ACC112 (cell line): ENCODE data around the gene RALGPS2.

ENCODE experiments used
- H2AFZ ChIP-seq: fragments of 200-600 bp; sonication (generic); one replicate; pipeline ENCODE4 v1.6.0; 2017; ENCODE audit warnings: antibody characterized with exemption, low read length; ENCODE audit not compliant: unreplicated experiment
- H3K27ac ChIP-seq: fragments of 200-600 bp; sonication (generic); 2 replicates; pipeline ENCODE4 v1.5.1; 2014; ENCODE audit warnings: low read depth, mild to moderate bottlenecking, antibody characterized with exemption, low read length, moderate library complexity
- H3K27me3 ChIP-seq: fragments of 200-600 bp; sonication (generic); 2 replicates; pipeline ENCODE4 v1.6.1; 2014; ENCODE audit warnings: mild to moderate bottlenecking, antibody characterized with exemption, low read length, moderate library complexity, mixed read lengths; ENCODE audit not compliant: insufficient read depth
- H3K36me3 ChIP-seq: fragments of 200-600 bp; sonication (generic); 2 replicates; pipeline ENCODE4 v1.6.1; 2016; ENCODE audit warnings: mild to moderate bottlenecking, antibody characterized with exemption, low read length, moderate library complexity, mixed read lengths; ENCODE audit not compliant: insufficient read depth
- H3K4me1 ChIP-seq: fragments of 200-600 bp; sonication (generic); one replicate; pipeline ENCODE4 v1.6.1; 2016; ENCODE audit warnings: low read length, mixed read lengths; ENCODE audit not compliant: insufficient read depth, unreplicated experiment, control insufficient read depth
- H3K4me3 ChIP-seq: fragments of 200-600 bp; sonication (generic); 2 replicates; pipeline ENCODE4 v1.5.1; 2014; ENCODE audit warnings: mild to moderate bottlenecking, low read depth, low read length
- H3K79me2 ChIP-seq: fragments of 200-600 bp; sonication (generic); one replicate; pipeline ENCODE4 v1.6.0; 2016; ENCODE audit warnings: low read length; ENCODE audit not compliant: control insufficient read depth, unreplicated experiment, insufficient read depth

The RALGPS2 gene

DNA sequence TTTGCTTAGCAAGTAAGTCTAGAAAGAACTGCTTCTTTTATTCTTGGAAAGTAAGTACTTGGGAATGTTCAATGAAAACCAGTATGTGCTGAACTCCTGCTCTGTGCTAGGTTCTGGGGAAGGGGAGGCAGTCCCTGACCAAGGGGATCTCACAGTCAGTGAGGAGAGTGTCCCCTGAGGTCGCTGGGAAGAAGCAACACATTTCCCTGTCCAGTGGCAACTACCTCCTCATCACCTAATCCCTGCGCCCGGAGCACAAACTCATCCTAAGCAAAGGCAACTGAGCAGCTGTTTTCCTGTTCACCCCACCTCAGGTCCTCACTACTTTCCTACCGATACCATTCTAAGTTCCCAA lies 207.5 kb downstream of the RALGPS2 start:
- Histone ChIP-seq H3K4me3 (no peak overlapping the region), H3K27me3 (no peaks in the 10 kb centered on the region), H3K79me2 (no peaks in the 10 kb centered on the region), H3K27ac (peak overlapping the region; percentile 87), H3K4me1 (peaks cover 13% of the 10 kb centered on the region), H3K36me3 (no peaks in the 10 kb centered on the region), H2AFZ (no peak overlapping the region)

DNA sequence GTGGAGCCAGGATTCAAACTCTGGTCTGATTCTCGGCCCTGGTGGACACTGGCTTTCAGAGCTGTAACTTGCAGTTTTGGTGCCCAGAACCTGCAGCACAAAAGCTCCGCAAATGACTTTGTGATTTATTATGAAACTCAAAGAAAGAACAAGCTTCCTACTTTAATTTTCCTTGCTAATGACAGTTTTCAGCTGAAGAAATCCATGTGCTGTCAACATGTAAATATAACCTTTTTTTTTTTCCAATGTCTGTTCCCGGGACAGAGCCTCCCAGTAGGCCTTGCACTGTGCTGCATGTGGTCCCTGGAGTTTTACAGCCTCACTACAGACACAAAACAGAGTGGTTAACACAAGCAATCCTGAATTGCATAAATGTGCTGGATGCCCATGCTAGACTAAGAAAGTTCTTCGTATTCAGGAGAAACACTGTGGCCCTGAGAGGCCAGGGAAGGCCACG lies 208.1 kb downstream of the RALGPS2 start:
- H3K27me3 ChIP-seq = no peaks in the 10 kb centered on the region
- H3K4me1 ChIP-seq = peaks cover 13% of the 10 kb centered on the region
- H3K36me3 ChIP-seq = no peaks in the 10 kb centered on the region
- peak overlapping the region; percentile 87 for H3K27ac ChIP-seq
- H2AFZ ChIP-seq = no peak overlapping the region
- no peaks in the 10 kb centered on the region for H3K79me2 ChIP-seq
- H3K4me3 ChIP-seq = no peak overlapping the region

DNA sequence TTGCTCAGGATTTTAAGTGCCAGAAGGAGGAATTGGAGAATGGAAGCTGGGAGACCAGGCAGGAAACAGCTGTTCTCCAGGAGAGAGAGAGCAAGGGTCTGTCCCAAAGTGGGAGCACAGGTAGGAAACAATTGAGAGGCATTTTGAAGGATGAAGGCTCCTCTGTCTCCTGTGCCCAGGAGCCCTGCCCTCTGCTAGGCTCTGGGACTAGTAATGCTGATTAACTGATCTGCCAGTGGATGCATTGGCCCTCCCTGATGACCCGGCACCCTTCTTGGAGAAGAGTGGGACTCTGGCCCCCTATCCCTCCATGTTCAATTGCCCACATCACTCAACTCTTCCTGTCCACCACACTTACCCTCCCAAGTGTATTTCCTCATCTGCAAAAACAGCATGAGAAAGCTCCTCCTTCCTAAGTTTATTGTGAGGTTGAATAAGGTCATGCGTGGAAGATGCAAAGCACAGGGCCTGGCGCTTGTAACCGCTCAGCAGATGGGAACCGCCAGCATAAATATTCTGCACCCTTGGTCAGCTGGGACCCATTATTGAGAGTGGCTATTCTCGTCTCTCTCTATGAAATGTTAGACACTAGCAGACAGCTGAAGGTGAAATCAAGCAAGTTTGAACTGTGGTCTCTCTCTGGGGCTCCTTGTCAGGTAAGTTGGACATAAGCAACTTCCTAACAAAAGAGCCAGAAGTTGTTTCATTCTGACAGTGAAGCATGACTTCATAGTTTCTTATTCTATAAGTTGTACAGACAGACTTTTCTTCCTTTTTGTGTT lies 208.9 kb downstream of the RALGPS2 start:
- no peaks in the 10 kb centered on the region for H3K27me3 ChIP-seq
- H3K79me2 ChIP-seq = no peaks in the 10 kb centered on the region
- H3K27ac ChIP-seq = no peak overlapping the region
- peaks cover 13% of the 10 kb centered on the region for H3K4me1 ChIP-seq
- H2AFZ ChIP-seq = no peak overlapping the region
- no peak overlapping the region for H3K4me3 ChIP-seq
- H3K36me3 ChIP-seq = no peaks in the 10 kb centered on the region

DNA sequence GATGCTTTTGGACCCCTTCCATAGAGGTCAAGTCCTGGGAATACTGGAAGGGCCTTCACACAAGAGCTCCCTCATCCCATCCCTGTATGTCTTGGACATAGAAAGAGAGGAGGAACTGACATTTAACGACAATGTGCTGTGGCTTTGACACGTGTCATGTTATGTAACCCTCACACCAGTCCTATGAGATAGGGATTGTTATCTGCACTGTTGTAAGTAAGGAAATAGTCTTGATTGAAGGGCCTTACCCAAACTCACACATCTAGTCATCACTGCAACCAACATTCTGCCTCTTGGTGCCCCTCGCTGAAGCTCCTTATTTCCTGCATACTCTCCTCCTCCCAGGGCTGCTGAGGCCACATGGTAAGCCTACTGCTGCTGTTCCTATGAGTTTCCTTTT lies 209.5 kb downstream of the RALGPS2 start:
- Histone ChIP-seq H3K4me3 (no peak overlapping the region), H2AFZ (no peak overlapping the region), H3K4me1 (peaks cover 13% of the 10 kb centered on the region), H3K36me3 (no peaks in the 10 kb centered on the region), H3K27ac (no peak overlapping the region), H3K27me3 (no peaks in the 10 kb centered on the region), H3K79me2 (no peaks in the 10 kb centered on the region)

DNA sequence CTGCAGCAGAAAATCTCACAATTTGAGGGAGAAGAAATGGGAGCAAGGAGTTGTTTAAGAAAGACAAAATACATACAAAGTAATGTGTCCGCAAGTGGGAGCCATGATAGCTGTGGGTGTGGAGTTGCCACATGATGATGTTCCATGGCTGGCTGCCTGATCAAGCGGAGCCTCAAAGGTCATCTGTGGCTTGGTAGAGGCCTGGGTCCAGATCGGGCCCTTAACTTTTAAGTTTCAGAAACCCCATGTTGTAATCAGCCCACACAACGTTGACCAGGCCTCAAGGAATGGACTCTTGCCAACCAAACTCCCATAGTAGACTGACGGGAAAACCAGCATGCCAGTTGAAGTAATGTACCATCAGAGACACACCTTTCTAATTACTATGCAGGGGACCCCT lies 210.6 kb downstream of the RALGPS2 start:
- H3K36me3 ChIP-seq = no peaks in the 10 kb centered on the region

DNA sequence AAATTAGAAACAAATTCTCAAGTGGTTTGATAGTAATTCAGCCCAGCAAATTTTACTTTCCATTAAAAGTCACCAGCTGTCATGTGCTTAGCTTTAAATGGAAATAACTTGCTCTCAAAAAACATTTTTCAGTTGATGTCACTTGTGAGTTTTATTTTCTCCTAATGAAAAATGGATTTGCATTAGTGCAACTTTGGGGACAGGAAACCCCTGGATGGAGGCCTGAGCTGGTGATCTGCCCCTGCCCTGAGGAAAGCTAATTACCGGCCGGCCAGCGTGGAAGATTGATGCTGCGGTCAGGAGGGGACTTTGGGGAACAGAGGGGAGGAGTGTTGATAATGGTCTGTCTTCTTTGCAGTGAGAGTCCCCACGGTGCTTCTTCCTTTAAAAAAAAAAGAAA lies 212.7 kb downstream of the RALGPS2 start:
- Histone ChIP-seq H3K79me2 (no peaks in the 10 kb centered on the region), H3K36me3 (no peaks in the 10 kb centered on the region), H3K27ac (no peak overlapping the region), H3K4me3 (no peak overlapping the region), H3K4me1 (peaks cover 3% of the 10 kb centered on the region), H3K27me3 (no peaks in the 10 kb centered on the region), H2AFZ (no peak overlapping the region)

More for the DNA sequence above, 210.6 kb downstream of the RALGPS2 start:
- Histone ChIP-seq H3K79me2 (no peaks in the 10 kb centered on the region), H3K4me3 (no peak overlapping the region), H2AFZ (no peak overlapping the region), H3K27ac (no peak overlapping the region), H3K27me3 (no peaks in the 10 kb centered on the region), H3K4me1 (peaks cover 13% of the 10 kb centered on the region)

DNA sequence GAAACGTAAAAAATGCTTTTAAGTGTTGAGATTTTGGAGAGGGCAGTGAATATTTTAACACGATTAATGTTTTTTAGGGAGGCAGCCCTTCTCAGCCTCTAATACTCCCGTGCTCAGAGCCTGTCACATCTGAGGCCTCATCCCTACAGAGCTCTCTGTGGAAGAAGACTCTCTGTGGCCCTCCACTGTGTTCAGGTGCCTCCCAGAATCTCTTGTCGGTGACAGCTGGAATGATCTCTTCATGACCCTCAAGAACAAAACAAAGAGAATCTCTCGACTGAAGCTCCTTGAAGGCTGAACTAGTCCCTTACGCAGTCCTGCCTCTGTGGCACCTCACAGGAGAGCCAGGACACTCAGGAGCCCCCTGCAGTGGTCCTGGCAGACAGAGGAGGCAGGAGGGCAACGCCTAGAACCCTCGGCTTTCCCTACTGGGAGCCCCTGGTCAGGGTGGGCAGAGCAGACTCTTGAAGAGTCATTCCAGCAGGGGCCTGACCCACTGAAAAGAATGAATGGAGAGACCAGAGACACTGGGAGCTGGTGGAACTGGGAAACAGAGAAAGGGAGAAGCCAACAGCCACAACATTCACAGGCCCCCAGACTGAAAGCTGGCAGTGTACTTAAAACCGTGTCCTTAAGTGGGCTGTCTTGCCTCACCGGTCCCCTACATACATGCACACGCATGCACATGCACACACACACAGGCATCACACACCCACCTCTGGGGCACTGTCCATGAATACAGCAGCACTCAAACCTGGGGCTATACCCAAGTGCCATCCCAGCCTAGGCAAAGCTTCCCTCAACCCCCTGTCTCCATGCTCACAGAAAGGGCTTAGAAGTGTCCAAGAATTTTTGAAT lies 213.3 kb downstream of the RALGPS2 start:
- H3K79me2 ChIP-seq = no peaks in the 10 kb centered on the region
- no peak overlapping the region for H3K4me3 ChIP-seq
- peaks cover 6% of the 10 kb centered on the region for H3K4me1 ChIP-seq
- no peaks in the 10 kb centered on the region for H3K27me3 ChIP-seq
- H2AFZ ChIP-seq = no peak overlapping the region
- H3K36me3 ChIP-seq = no peaks in the 10 kb centered on the region
- H3K27ac ChIP-seq = no peak overlapping the region

DNA sequence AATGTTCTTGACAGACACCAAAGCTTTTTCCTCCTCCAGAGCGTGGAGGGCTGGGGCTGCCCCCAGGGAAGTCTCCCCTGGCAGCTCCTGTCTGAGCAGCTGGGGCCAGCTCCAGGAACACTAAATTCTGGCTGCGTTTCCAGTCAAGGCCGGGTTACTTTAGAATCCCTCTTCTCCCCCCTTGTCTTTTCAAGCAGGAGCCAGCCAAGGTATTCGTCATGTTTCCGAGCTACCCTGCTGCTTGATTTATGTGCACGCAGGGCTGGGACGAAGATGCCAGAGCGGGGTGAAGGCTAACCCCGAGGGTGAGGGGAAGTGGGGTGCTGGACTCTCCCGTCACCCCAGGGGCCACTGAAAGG lies 213.9 kb downstream of the RALGPS2 start:
- Histone ChIP-seq H3K36me3 (no peaks in the 10 kb centered on the region), H3K79me2 (no peaks in the 10 kb centered on the region), H3K4me1 (peaks cover 6% of the 10 kb centered on the region), H3K27ac (no peak overlapping the region), H2AFZ (no peak overlapping the region), H3K4me3 (no peak overlapping the region), H3K27me3 (no peaks in the 10 kb centered on the region)

DNA sequence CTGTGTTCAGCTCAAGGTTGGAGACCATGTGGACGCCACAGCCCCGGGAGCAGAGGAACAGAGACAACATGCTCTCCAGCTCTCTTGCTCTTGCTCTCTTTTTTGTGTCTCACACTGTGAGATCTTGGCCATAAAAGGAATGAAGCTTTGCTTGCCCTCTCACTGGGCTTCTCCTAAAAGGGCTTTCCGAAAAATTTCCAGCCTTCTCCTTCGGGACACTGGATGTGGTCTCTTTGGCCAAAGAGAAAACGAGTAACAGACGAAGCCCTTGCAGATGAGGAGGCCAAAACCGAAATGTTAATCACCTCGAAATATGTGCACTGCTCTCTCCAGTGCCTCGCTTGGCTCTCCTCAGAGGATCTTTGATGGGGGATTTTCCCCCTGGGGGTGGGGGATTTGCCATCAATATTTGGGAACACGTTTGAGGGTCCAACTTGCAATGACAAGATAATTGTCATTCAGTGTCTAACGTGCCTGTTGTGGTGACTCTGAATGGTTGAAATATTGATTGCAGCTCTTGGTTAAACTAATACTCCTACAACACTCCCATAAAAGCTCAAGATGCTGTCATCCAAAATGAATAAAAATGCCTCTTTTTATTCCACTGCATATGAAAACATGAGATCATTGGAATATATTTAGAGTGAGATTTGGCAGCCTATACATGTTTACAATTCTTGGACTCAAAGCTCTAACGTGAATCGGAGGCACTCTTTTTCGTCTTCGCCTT lies 214.5 kb downstream of the RALGPS2 start:
- H3K4me3 ChIP-seq = no peak overlapping the region
- H3K4me1 ChIP-seq = peaks cover 6% of the 10 kb centered on the region
- H2AFZ ChIP-seq = no peak overlapping the region

DNA sequence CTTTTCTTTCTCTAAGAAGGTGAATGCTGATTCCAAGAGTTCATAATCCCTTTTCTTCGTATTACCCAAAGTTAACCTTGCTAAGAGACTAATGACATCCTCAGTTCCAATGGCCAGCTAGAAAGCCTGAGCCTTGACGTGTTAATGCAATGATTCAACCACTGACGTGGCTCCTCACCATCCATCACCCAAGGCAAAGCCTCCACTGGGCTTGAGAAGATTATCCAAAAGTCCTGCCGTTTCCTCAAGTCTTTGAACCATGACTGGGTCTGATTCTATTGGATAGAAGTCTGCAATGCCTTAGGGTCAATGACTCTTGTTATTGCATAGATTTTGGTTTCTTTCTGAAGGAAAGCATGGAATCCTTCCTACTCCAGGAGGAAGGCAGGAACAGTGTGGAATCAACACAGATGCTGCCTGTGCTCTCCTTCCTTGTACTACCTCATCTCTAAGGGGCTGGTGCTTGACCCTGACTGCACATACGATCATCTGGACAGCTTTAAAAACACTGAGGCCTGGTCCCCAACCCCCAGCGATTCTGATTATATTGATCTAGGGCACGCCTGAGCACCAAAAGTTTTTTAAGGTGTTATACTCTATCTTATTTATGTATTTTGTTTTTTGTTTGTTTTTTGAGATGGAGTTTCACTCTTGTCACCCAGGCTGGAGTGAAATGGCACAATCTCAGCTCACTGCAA lies 215.2 kb downstream of the RALGPS2 start:
- Histone ChIP-seq H2AFZ (no peak overlapping the region), H3K36me3 (no peaks in the 10 kb centered on the region), H3K79me2 (no peaks in the 10 kb centered on the region), H3K4me3 (no peak overlapping the region), H3K27ac (no peak overlapping the region), H3K4me1 (peaks cover 6% of the 10 kb centered on the region), H3K27me3 (no peaks in the 10 kb centered on the region)

More for the DNA sequence above, 214.5 kb downstream of the RALGPS2 start:
- H3K79me2 ChIP-seq = no peaks in the 10 kb centered on the region
- no peaks in the 10 kb centered on the region for H3K27me3 ChIP-seq
- H3K36me3 ChIP-seq = no peaks in the 10 kb centered on the region
- no peak overlapping the region for H3K27ac ChIP-seq
